HEK293 (cell line): ENCODE results near the gene BAHD1.

Experiments used
- CTCF ChIA-PET: fragments of 350-600 bp; formaldehyde crosslinking; extraction: SDS; loops from one replicate; lab custom pipeline; 2021; ENCODE audit warnings: antibody characterized with exemption; lab: Yijun Ruan, JAX
- POLR2A ChIA-PET: fragments of 300-600 bp; formaldehyde crosslinking; extraction: SDS; loops from one replicate; lab custom pipeline; 2020; ENCODE audit warnings: antibody characterized with exemption, inconsistent platforms; lab: Yijun Ruan, JAX
- H3K27ac ChIP-seq: fragments of 200-500 bp; sonication (Bioruptor generic); 2 replicates; pipeline ENCODE4 v1.5.1; 2014; ENCODE audit warnings: low read depth, low read length, control low read depth, inconsistent platforms; ENCODE audit errors: extremely low read depth
- H3K36me3 ChIP-seq, 2 experiments: fragments of 200-500 bp in 1 of 2; sonication (Bioruptor generic) in 1 of 2; 1 replicate in 1 of 2; 2 replicates in 1 of 2; pipeline ENCODE4 v1.5.1; 2014 to 2017; ENCODE audit warnings: inconsistent platforms in 2 of 2, low read length in 2 of 2; ENCODE audit not compliant: control insufficient read depth in 2 of 2, insufficient read depth in 1 of 2
- H3K4me1 ChIP-seq: fragments of 200-500 bp; sonication (Bioruptor generic); 2 replicates; pipeline ENCODE4 v1.5.1; 2014; ENCODE audit warnings: mild to moderate bottlenecking, low read length, inconsistent platforms; ENCODE audit not compliant: control insufficient read depth, insufficient read depth
- H3K4me3 ChIP-seq: 2 replicates; pipeline ENCODE4 v1.5.1; 2011; ENCODE audit warnings: low read depth, mild to moderate bottlenecking, control low read depth, low read length, moderate library complexity
- H3K9me3 ChIP-seq: fragments of 200-500 bp; sonication (Bioruptor generic); 2 replicates; pipeline ENCODE4 v1.5.1; 2014; ENCODE audit warnings: low read depth, low read length, inconsistent platforms; ENCODE audit not compliant: control insufficient read depth, insufficient read depth
- BCL11A ChIP-seq: fragments of 450-650 bp; formaldehyde crosslinking; IDR thresholded peaks from 2 replicates; pipeline ENCODE4 v1.5.1; 2016; ENCODE audit warnings: low read depth, missing biosample characterization, missing genetic modification characterization
- MYNN ChIP-seq: fragments of 450-650 bp; formaldehyde crosslinking; IDR thresholded peaks from 2 replicates; pipeline ENCODE4 v1.5.1; 2016; ENCODE audit warnings: missing biosample characterization, missing genetic modification characterization, borderline replicate concordance
- PRDM1 ChIP-seq: fragments of 450-650 bp; formaldehyde crosslinking; IDR thresholded peaks from 2 replicates; pipeline ENCODE4; 2016; ENCODE audit warnings: missing biosample characterization, missing genetic modification characterization
- RBAK ChIP-seq: fragments of 450-650 bp; formaldehyde crosslinking; IDR thresholded peaks from 2 replicates; pipeline ENCODE4 v1.5.1; 2016; ENCODE audit warnings: missing biosample characterization, missing genetic modification characterization
- SP3 ChIP-seq: fragments of 450-650 bp; formaldehyde crosslinking; IDR thresholded peaks from 2 replicates; pipeline ENCODE4 v1.5.1; 2016; ENCODE audit warnings: missing biosample characterization, missing genetic modification characterization
- SP7 ChIP-seq: fragments of 450-650 bp; formaldehyde crosslinking; IDR thresholded peaks from 2 replicates; pipeline ENCODE4 v1.5.1; 2016; ENCODE audit warnings: missing biosample characterization, missing genetic modification characterization
- WT1 ChIP-seq: fragments of 450-650 bp; formaldehyde crosslinking; IDR thresholded peaks from 2 replicates; pipeline ENCODE4 v1.5.1; 2016; ENCODE audit warnings: missing biosample characterization, missing genetic modification characterization
- ZBTB21 ChIP-seq: fragments of 450-650 bp; formaldehyde crosslinking; IDR thresholded peaks from 2 replicates; pipeline ENCODE4 v1.5.1; 2017; ENCODE audit warnings: missing biosample characterization, missing genetic modification characterization
- ZBTB48 ChIP-seq: fragments of 450-650 bp; formaldehyde crosslinking; IDR thresholded peaks from 2 replicates; pipeline ENCODE4 v1.5.1; 2016; ENCODE audit warnings: missing biosample characterization, missing genetic modification characterization
- ZBTB7A ChIP-seq: fragments of 450-650 bp; formaldehyde crosslinking; IDR thresholded peaks from 2 replicates; pipeline ENCODE4 v1.5.1; 2016; ENCODE audit warnings: low read depth, missing biosample characterization, missing genetic modification characterization
- ZNF10 ChIP-seq: fragments of 450-650 bp; formaldehyde crosslinking; IDR thresholded peaks from 2 replicates; pipeline ENCODE4 v1.5.1; 2017; ENCODE audit warnings: missing biosample characterization, missing genetic modification characterization
- ZNF155 ChIP-seq: fragments of 450-650 bp; formaldehyde crosslinking; IDR thresholded peaks from 2 replicates; pipeline ENCODE4 v1.5.1; 2016; ENCODE audit warnings: missing biosample characterization, missing genetic modification characterization
- ZNF184 ChIP-seq: fragments of 450-650 bp; IDR thresholded peaks from 2 replicates; pipeline ENCODE4 v1.5.1; 2018; ENCODE audit warnings: missing biosample characterization, mild to moderate bottlenecking, missing genetic modification characterization
- ZNF202 ChIP-seq: fragments of 450-650 bp; formaldehyde crosslinking; IDR thresholded peaks from 2 replicates; pipeline ENCODE4 v1.5.1; 2016; ENCODE audit warnings: missing biosample characterization, missing genetic modification characterization, borderline replicate concordance
- ZNF280C ChIP-seq: fragments of 450-650 bp; formaldehyde crosslinking; IDR thresholded peaks from 2 replicates; pipeline ENCODE4 v1.5.1; 2016; ENCODE audit warnings: missing biosample characterization, missing genetic modification characterization
- ZNF302 ChIP-seq: fragments of 450-650 bp; formaldehyde crosslinking; IDR thresholded peaks from 2 replicates; pipeline ENCODE4 v1.5.1; 2016; ENCODE audit warnings: missing biosample characterization, missing genetic modification characterization, low read depth
- ZNF366 ChIP-seq: fragments of 450-650 bp; formaldehyde crosslinking; conservative IDR thresholded peaks from 2 replicates; pipeline ENCODE4 v1.5.1; 2016; ENCODE audit warnings: missing biosample characterization, missing genetic modification characterization
- ZNF48 ChIP-seq: fragments of 450-650 bp; formaldehyde crosslinking; IDR thresholded peaks from 2 replicates; pipeline ENCODE4 v1.5.1; 2016; ENCODE audit warnings: missing biosample characterization, missing genetic modification characterization
- ZNF837 ChIP-seq: fragments of 450-650 bp; formaldehyde crosslinking; IDR thresholded peaks from 2 replicates; pipeline ENCODE4 v1.5.1; 2016; ENCODE audit warnings: missing biosample characterization, missing genetic modification characterization
- ZNF843 ChIP-seq: fragments of 450-650 bp; formaldehyde crosslinking; IDR thresholded peaks from 2 replicates; pipeline ENCODE4 v1.5.1; 2016; ENCODE audit warnings: missing biosample characterization, missing genetic modification characterization
- TF ChIP-seq, protein P1 (sequence below): fragments of 450-650 bp; formaldehyde crosslinking; IDR thresholded peaks from 2 replicates; pipeline ENCODE4 v1.5.1; 2017; ENCODE audit warnings: missing biosample characterization, missing genetic modification characterization
- TF ChIP-seq, protein P2 (sequence below): fragments of 450-650 bp; formaldehyde crosslinking; IDR thresholded peaks from 2 replicates; pipeline ENCODE4 v1.5.1; 2017; ENCODE audit warnings: missing biosample characterization, missing genetic modification characterization
- TF ChIP-seq, protein P3 (sequence below): fragments of 450-650 bp; formaldehyde crosslinking; IDR thresholded peaks from 2 replicates; pipeline ENCODE4 v1.5.1; 2016; ENCODE audit warnings: missing biosample characterization, missing genetic modification characterization, low read depth

Gene BAHD1

DNA sequence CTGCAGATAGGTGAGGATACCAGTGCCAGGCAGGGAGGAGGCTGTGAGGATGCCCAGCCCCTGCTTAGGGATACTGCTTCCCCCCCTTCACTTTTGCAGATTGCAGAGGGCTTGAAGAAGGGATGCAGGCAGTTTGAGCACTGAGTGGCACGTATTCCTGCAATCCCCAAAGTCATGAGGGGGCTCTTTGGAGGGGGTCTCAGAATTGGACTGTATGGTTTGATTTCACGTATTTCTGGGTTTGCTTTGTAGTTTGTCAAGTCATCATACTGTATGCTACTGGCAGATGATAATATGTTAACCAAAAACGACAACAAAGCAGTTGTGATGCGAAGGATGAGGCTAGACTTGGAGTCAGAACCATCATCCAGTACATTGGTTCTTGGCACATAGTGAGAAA is 58.1 kb downstream of the BAHD1 start:
- H3K36me3 ChIP-seq: no peaks in the 10 kb centered on the region
- POLR2A ChIA-PET: interaction anchor here (0.6 kb wide), 1 partner anchor 92 kb away, joined by 4 read pairs; no protein-coding TSS in a partner anchor
- TF ChIP-seq, protein P1, sequence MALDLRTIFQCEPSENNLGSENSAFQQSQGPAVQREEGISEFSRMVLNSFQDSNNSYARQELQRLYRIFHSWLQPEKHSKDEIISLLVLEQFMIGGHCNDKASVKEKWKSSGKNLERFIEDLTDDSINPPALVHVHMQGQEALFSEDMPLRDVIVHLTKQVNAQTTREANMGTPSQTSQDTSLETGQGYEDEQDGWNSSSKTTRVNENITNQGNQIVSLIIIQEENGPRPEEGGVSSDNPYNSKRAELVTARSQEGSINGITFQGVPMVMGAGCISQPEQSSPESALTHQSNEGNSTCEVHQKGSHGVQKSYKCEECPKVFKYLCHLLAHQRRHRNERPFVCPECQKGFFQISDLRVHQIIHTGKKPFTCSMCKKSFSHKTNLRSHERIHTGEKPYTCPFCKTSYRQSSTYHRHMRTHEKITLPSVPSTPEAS (tag by site-specific recombination): no peak
- peak; percentile 68; the same call in 1 of the 2 replicates for TF ChIP-seq ZNF10 (tag by site-specific recombination)
- H3K27ac ChIP-seq: no peak overlapping the region
- H3K4me1 ChIP-seq: no peaks in the 10 kb centered on the region
- no peak overlapping the region for H3K4me3 ChIP-seq
- no peaks in the 10 kb centered on the region for H3K9me3 ChIP-seq
- CTCF ChIA-PET: interaction anchor here (0.6 kb wide), 1 partner anchor 248 kb away, joined by 3 read pairs; no protein-coding TSS in a partner anchor

DNA sequence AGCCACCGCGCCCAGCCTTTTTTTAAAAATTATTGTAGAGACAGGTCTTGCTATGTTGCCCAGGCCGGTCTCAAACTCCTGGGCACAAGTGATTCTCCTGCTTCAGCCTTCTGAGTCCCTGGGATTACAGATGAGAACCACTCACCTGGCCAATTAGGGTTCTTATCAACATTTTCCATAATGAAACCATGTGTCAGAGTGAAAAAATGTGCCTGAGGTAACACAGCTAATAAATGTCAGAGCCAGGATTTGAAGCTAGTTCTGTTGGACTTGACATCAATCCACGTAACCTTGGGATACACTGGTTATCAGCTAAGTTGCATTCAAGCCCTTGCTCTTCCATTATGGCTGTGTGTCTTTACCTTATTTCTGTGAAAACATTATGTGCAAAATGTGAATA is 59.2 kb downstream of the BAHD1 start:
- Histone ChIP-seq H3K4me1 (no peaks in the 10 kb centered on the region), H3K9me3 (no peaks in the 10 kb centered on the region), H3K36me3 (no peaks in the 10 kb centered on the region), H3K4me3 (no peak overlapping the region), H3K27ac (no peak overlapping the region)
- no peak for TF ChIP-seq ZBTB48 (tag by site-specific recombination)
- TF ChIP-seq ZNF366: peak; percentile 37; the same call in 1 of the 2 replicates
- TF ChIP-seq WT1: no peak
- POLR2A ChIA-PET: interaction anchor here (0.6 kb wide), 1 partner anchor 27 kb away, joined by 3 read pairs; no protein-coding TSS in a partner anchor
- CTCF ChIA-PET: interaction anchor here (0.6 kb wide), 1 partner anchor 20 kb away, joined by 3 read pairs; no protein-coding TSS in a partner anchor

DNA sequence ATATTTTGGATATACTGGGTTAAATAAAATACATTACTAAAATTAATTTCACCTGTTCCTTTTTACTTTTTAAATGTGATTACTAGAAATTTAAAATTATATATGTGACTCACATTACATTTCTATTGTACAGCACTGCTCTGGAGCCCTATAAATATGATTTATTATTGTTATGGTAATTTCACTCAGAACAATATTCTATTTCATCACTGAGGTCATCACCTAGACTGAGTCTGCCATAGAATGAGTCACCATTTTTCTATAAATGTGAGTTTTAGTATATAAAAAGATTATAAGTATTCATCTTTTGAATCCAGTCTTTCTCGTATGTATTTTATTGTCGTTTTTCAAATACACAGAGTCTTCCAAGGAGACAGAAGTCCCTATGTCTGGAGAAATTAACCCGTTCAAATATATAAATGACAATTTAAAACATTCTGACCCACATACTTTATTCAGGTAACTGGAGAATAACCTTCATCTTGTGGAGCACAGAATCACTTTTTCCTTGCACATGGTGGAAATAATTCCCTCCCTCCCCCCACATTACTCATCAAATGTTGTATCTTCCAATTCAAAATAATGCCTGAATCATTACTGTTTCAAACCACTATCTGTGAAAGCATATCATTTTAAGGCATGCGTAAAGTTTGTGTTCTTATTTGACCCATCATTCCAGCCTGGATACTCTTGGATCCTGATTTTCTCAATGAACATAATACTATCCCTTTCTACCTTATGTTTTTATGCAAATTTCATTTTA is 60.0 kb downstream of the BAHD1 start:
- POLR2A ChIA-PET: no interaction called here
- Histone ChIP-seq H3K9me3 (no peaks in the 10 kb centered on the region), H3K4me3 (no peak overlapping the region), H3K27ac (no peak overlapping the region), H3K4me1 (no peaks in the 10 kb centered on the region), H3K36me3 (no peaks in the 10 kb centered on the region)
- 0 out of 2 replicates have a peak, but pooled peaks have one; percentile 33 for TF ChIP-seq ZNF366
- no peak for TF ChIP-seq RBAK (tag by site-specific recombination)
- TF ChIP-seq, protein P2, sequence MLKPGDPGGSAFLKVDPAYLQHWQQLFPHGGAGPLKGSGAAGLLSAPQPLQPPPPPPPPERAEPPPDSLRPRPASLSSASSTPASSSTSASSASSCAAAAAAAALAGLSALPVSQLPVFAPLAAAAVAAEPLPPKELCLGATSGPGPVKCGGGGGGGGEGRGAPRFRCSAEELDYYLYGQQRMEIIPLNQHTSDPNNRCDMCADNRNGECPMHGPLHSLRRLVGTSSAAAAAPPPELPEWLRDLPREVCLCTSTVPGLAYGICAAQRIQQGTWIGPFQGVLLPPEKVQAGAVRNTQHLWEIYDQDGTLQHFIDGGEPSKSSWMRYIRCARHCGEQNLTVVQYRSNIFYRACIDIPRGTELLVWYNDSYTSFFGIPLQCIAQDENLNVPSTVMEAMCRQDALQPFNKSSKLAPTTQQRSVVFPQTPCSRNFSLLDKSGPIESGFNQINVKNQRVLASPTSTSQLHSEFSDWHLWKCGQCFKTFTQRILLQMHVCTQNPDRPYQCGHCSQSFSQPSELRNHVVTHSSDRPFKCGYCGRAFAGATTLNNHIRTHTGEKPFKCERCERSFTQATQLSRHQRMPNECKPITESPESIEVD (tag by site-specific recombination): peak; percentile 83
- no peak for TF ChIP-seq BCL11A (tag by site-specific recombination)
- peak; percentile 6; the same call in 1 of the 2 replicates for TF ChIP-seq ZNF184 (tag by site-specific recombination)
- no peak for TF ChIP-seq ZNF302 (tag by site-specific recombination)
- TF ChIP-seq ZNF202 (tag by site-specific recombination): no peak
- TF ChIP-seq ZNF280C (tag by site-specific recombination): no peak
- TF ChIP-seq MYNN (tag by site-specific recombination): no peak
- TF ChIP-seq ZNF843 (tag by site-specific recombination): no peak
- no peak for TF ChIP-seq ZNF837 (tag by site-specific recombination)
- no peak for TF ChIP-seq ZBTB21
- no peak for TF ChIP-seq ZBTB7A (tag by site-specific recombination)
- TF ChIP-seq ZNF155 (tag by site-specific recombination): no peak
- TF ChIP-seq ZNF48 (tag by site-specific recombination): no peak
- TF ChIP-seq, protein P3, sequence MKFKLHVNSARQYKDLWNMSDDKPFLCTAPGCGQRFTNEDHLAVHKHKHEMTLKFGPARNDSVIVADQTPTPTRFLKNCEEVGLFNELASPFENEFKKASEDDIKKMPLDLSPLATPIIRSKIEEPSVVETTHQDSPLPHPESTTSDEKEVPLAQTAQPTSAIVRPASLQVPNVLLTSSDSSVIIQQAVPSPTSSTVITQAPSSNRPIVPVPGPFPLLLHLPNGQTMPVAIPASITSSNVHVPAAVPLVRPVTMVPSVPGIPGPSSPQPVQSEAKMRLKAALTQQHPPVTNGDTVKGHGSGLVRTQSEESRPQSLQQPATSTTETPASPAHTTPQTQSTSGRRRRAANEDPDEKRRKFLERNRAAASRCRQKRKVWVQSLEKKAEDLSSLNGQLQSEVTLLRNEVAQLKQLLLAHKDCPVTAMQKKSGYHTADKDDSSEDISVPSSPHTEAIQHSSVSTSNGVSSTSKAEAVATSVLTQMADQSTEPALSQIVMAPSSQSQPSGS: 0 out of 2 replicates have a peak, but pooled peaks have one; percentile 23
- TF ChIP-seq PRDM1 (tag by site-specific recombination): no peak
- no peak for TF ChIP-seq SP3
- TF ChIP-seq SP7 (tag by site-specific recombination): 0 out of 2 replicates have a peak, but pooled peaks have one; percentile 28
- CTCF ChIA-PET: no interaction called here
